Stimulated activated CD8-positive, alpha-beta memory T cell treated with anti-CD3 and anti-CD28 coated beads, Interleukin-12 subunit alpha, Interleukin-12 subunit beta, amount 100 ng/mL, for 4 hours (primary cell): Measurements from ENCODE around the gene RTCA.
A peak's percentile ranks its signal among the peaks of the same experiment; 100 is the strongest.
"Not testable (repeated sequence)": the region's sequence is repeated elsewhere in the genome, so short reads cannot be mapped to it uniquely, and the experiment has no call there.

Source experiments
- DNase-seq: peaks from one replicate; pipeline ENCODE4 v3.0.0-alpha.2; 2020; ENCODE audit warnings: low read depth

Gene RTCA

GRCh38 chr1:100265931-100266740 is at the start of gene RTCA:
Gene RTCA (plus strand): TSS chr1:100266216. CDS start chr1:100266376, 160 bp downstream.
- DNase-seq: peak; percentile 92

DNA sequence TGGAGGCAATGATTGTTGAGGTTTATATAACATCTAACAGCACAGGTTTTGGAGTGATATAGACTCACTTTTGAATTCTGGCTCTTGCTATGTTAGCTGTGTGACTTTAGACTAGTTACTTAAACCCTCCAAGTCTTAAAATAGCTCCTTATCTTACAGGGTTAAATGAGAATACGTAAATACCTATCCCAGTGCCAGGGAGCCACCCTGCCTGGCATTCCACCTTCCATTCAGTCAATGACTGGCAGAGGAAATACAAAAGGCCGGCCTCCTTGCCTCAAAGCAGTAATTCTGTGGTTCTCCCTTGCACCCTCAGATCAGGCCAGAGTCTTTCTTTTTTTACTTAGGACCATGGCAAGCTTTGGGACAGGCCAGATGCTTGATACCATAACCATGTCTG is 48.2 kb upstream of the RTCA start:
- no peak for DNase-seq

DNA sequence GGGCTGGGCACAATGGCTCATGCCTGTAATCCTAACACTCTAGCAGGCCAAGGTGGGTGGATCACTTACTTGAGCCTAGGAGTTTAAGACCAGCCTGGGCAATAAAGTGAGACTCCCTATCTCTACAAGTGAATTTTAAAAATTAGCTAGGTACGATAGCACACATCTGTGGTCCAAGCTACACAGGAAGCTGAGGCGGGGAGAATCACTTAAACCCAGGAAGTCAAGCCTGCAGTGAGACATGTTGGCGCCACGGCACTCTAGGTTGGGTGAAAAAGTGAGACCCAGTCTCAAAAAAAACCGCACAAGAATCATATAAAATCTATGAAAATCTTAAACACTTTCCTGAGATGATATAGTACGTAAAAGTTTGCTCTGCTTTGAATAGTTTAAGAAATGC is 46.6 kb upstream of the RTCA start:
- DNase-seq: no peak

DNA sequence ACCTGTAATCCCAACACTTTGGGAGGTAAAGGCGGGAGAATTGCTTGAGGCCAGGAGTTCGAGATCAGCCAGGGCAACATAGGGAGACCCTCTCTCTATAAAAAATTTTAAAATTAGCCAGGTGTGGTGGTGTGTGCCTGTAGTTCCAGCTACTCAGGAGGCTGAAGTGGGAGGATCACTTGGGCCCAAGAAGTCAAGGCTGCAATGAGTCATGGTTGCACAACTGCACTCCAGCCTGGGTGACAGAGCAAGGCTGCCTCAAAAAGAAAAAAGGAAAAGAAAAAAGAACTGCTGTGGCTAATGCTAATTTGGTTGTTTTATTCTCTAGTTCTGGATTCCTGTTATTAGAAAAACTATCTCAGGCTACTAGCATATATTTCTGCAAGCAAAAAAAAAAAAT is 46.1 kb upstream of the RTCA start:
- no peak for DNase-seq

GRCh38 chr1:100222428-100222827 is 43.6 kb upstream of the RTCA start:
- no peak for DNase-seq

DNA sequence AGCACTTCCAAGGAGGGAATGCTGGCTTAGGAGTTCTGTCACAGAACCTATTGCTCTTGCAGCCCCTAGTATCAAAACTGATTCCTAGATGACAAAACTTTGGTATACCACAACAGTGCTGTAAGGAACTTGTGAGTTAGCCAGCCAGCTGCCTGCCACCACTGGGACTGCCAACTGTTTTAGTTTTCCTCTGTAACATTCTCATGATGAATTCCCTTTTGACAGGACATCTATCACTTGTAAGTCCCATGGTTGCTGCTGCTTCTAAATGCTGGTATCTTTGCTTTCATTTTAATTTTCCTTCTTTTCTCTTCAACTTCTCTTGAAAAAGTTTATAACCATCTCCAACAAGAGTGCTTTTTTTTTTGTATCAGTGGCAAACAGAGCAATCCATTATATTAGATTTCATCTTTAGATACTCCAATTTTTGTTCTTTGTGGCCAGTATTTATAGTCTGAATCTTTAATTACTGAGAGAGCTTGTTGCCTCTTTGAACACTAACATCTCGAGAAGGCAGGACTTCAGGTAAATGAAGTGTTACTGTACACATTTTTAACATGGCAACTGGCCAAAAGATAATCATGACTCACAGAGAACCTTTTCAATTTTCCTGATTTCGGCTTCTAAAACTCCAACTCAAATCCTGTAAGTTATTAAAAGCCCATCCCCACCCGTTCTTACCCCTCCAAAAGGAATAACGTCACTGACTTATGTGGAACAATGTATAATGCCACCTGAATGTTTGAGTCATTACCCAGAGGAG is 36.2 kb upstream of the RTCA start:
- no peak for DNase-seq

- no peak for DNase-seq
Measured at GRCh38 chr1:100230765-100231164, 35.3 kb upstream of the RTCA start.

GRCh38 chr1:100231721-100232120 is 34.3 kb upstream of the RTCA start:
- no peak for DNase-seq

GRCh38 chr1:100232156-100232555 is 33.9 kb upstream of the RTCA start:
- DNase-seq: no peak

DNA sequence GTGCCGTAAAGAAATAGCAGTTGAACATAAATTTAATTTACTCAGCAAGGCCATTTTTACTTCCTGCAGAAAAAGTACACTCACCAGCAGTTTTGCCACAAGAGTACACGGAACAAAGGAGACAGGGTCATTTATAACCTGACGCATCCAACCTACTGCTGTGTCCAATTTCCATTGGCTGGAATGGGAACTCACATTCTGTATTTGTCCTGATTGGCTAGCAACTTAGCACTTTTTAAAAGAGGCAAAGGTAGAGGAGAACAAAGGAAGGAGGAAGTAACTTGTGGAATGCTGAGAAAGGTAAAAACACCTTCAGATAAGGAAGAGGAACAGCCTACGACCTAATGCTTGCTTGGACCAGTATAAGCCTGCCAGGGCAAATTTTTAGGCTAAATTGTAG is 32.5 kb upstream of the RTCA start:
- not testable (repeated sequence) for DNase-seq

- no peak for DNase-seq
Measured at GRCh38 chr1:100234432-100234831, 31.6 kb upstream of the RTCA start.

- no peak for DNase-seq
Measured at GRCh38 chr1:100237091-100237490, 28.9 kb upstream of the RTCA start.

- no peak for DNase-seq
Measured at GRCh38 chr1:100239961-100240360, 26.1 kb upstream of the RTCA start.

DNA sequence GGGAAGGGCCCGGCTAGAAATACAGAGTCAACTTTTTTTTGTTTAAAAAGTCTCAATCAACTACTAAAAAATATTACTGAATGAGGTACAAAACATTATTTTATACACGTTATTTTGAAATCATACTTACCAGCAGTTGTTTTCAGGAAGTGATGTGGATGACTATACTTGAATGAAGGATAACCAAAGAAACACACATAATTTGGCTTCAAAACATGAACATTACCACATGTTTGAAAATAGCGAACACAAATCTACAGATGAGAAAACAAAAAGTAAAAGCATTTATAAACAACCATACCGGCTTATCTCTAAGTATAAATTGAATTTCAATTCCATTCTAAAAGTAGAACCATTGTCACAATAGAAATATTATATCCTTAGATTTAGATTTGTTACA is 25.4 kb upstream of the RTCA start:
- DNase-seq: no peak

- DNase-seq: no peak
Measured at GRCh38 chr1:100246738-100247137, 19.3 kb upstream of the RTCA start.

DNA sequence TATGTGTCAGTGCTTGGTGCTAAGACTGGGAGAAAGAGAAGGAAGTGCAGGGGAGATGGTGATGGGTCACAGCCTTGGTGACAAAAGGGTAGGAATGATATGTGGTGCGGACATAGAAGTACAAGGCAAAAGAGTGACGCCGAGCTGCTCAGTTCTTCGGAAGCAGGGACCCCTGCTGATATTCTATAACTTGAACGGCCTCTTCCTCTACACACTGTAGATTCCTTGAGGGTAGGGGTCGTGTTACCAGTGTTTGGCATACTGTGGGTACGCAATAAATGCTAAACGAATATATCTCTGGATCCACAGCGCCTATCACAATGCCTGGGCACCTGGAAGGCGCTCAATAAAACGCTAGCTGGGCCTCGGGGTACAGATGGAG is 16.9 kb upstream of the RTCA start:
- no peak for DNase-seq

DNA sequence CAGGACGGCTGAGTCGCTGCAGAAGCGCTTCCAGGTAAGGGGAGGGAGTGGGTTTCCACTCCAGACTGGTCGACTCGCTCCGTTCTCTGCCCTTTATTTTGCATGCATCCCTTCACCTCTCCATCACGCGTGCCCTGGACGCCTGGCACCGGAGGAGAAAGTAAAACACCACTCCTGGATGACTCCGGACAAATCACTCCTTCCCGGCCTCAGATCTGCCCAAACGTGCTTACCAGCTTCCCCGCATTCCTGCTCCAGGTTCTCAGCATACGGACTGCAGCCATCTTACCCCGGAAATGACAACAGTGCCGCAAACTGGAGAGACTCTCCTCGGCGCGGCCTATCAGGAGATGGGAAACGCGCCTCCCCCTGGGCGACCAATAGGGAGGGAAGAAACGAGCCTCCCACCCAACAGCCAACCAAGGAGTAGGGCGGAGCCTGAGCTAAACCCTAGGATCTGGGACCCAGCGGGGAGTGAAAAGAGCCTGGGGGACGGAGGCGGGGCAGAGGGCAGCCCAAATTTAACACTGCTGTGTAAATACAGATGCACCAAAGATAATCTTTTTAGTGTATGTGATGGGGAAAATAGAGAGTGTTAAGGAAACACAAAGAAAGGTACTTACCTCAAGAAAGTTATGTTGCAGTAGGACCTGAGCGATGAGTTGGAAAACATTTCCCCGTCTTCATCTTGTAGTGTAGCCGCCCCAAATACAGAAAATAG is 16.3 kb upstream of the RTCA start, which contains the start of gene DBT:
TSS of gene DBT (minus strand) at position 298 of the 721 bp plus-strand sequence. CDS start at position 284, 14 bp downstream.
- peak; percentile 79 for DNase-seq

DNA sequence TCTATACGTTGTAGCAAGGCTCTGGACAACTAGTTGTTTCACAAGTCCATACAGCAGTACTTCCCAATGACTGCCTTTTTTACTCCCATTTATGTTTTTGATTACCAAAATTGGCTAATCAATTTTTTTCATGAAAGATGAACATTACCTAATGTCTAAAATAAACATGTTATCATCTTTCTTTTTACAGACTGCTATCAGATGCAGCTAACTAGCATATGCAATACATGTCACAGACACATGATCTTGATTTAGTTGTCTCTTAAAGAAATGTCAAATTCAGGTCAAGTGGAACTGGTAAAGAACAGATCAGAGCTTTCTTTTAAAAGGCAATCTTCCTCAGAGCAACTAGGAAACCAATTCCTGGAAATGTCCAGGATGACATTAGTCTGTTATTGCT is 15.8 kb upstream of the RTCA start:
- DNase-seq: no peak

GRCh38 chr1:100250807-100251206 is 15.2 kb upstream of the RTCA start:
- no peak for DNase-seq

- DNase-seq: no peak
Measured at GRCh38 chr1:100252901-100253300, 13.1 kb upstream of the RTCA start.

GRCh38 chr1:100253552-100253951 is 12.5 kb upstream of the RTCA start:
- no peak for DNase-seq

- DNase-seq: not testable (repeated sequence)
Measured at GRCh38 chr1:100256273-100256672, 9.7 kb upstream of the RTCA start.

- not testable (repeated sequence) for DNase-seq
Measured at GRCh38 chr1:100258427-100258826, 7.6 kb upstream of the RTCA start.
